ENCODE measurements around the gene CYP27A1. TPM values are rescaled to one million over a fixed set of nuclear protein-coding genes. Genes with fewer than 3 reads are reported as not detected.

The CYP27A1 gene
- total RNA-seq, 1 donor from 2014 or later, result 273 TPM

DNA sequence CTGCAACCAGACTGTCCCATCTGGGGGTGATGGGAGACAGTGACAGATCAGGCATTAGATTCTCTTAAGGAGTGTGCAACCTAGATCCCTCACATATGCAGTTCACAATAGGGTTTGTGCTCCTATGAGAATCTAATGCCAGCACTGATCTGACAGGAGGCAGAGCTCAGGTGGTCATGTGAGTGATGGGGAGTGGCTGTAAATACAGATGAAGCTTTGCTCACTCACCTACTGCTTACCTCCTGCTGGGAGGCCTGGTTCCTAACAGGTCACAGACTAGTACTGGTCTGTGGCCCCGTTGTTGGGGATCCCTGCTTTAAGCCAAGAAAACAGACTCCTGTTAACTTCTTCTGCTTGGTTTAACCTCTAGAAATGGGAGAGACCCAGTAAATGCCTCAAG lies 3.2 kb downstream of the CYP27A1 start:
- H3K27me3 ChIP-seq (ENCODE audit: low read depth), result no peaks in the 10 kb centered on the region
- no peaks in the 10 kb centered on the region for H3K36me3 ChIP-seq
- no peak for TF ChIP-seq CTCF (IDR thresholded peaks at IDR 0.05)
- no peak for DNase-seq
- ATAC-seq, result no peak
- peak overlapping the region; percentile 14 for H3K27ac ChIP-seq
- intact Hi-C loops (cut with DNase I), result no loop called here
- H3K4me3 ChIP-seq, result peak overlapping the region; percentile 75
- H3K4me1 ChIP-seq, result peaks cover 15% of the 10 kb centered on the region
- no peaks in the 10 kb centered on the region for H3K9me3 ChIP-seq

DNA sequence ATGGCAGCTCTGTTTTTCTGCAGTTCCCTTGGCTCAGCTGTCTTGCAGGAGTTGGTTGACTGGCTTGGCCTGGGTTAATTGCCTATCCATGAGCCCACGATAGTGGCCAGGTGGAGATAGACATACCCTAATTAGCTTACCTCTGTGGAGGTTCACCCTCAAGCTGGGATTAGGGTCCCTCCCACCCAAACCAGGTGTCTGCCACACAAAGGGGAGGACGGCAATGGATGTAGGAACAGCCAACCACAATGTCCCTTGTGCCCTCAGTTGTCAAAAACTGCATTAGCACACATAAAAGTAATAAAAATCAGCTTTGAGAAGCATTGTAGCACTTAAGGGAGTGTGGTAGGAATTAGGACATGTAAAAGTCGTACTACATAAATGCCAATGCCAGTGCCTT lies 4.2 kb downstream of the CYP27A1 start:
- intact Hi-C loops (cut with DNase I), result no loop called here
- Histone ChIP-seq H3K9me3 (no peaks in the 10 kb centered on the region), H3K4me3 (peak overlapping the region; percentile 75), H3K27ac (no peak overlapping the region), H3K27me3 (ENCODE audit: low read depth) (no peaks in the 10 kb centered on the region), H3K36me3 (no peaks in the 10 kb centered on the region), H3K4me1 (peaks cover 9% of the 10 kb centered on the region)
- DNase-seq, result no peak
- ATAC-seq, result no peak
- no peak for TF ChIP-seq CTCF (IDR thresholded peaks at IDR 0.05)

DNA sequence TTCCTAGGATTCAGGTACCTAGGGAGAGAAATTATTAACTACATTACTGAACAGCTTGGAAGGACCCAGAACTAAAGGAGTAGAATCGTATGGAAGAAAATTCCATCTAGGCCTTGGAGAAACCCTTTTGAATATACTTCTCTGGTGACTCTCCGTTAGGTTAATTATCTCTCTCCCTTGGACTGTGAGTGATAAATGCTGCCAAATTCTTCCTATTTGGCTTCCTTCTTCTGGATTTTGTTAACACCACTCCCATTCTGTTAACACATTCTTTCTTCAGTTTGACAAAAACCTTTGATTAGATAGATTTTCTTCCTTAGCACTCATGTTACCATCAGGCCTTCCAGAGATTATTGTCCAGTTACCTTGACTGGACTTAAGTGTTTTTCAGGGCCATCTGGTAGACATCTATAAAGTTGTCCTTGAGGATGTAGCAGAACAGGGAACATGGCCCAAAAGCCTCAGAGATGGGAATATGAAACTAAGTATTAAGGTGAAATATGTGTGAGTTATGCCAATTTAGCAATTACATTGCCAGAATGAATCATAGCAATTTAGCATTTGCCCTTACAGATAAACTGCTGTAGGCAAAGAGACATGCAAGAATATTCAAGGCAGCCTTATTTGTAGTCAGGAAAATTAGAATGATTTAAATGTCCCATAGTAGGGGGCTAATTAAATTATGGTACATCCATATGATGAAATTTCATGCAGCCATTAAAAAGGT lies 6.7 kb downstream of the CYP27A1 start:
- Histone ChIP-seq H3K27me3 (ENCODE audit: low read depth) (no peaks in the 10 kb centered on the region), H3K36me3 (no peaks in the 10 kb centered on the region), H3K4me1 (peaks cover 8% of the 10 kb centered on the region), H3K9me3 (no peaks in the 10 kb centered on the region), H3K27ac (no peak overlapping the region), H3K4me3 (no peak overlapping the region)
- DNase-seq (no peak), ATAC-seq (no peak)
- intact Hi-C loops (cut with DNase I), result no loop called here
- TF ChIP-seq CTCF (IDR thresholded peaks at IDR 0.05), result no peak

DNA sequence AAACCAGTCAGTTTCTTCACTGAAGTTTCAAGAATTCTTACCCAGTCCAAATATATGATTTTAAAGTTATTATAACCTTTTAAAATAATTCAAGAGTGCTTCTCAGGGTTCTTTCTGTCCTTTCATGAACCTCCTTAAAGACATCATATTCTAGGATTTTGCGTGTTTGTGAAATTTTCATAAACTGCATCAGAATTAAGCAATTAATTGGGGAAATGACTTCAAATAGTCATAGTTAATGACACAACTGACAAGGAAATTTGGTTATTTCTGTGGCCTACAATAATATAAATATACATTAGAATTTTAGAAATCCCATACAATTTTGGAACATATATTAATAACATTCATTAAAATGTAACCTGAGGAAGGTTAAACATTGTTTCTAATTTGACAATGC lies 10.5 kb downstream of the CYP27A1 start:
- no peak for DNase-seq
- no peaks in the 10 kb centered on the region for H3K9me3 ChIP-seq
- intact Hi-C loops (cut with DNase I), result no loop called here
- H3K4me3 ChIP-seq, result no peak overlapping the region
- H3K27ac ChIP-seq, result no peak overlapping the region
- no peaks in the 10 kb centered on the region for H3K27me3 ChIP-seq (ENCODE audit: low read depth)
- H3K4me1 ChIP-seq, result peaks cover 8% of the 10 kb centered on the region
- no peaks in the 10 kb centered on the region for H3K36me3 ChIP-seq
- ATAC-seq, result no peak
- no peak for TF ChIP-seq CTCF (IDR thresholded peaks at IDR 0.05)

GRCh38 chr2:218796691-218797090 lies 14.7 kb downstream of the CYP27A1 start:
- Histone ChIP-seq H3K4me1 (peaks cover under 1% of the 10 kb centered on the region), H3K27ac (no peak overlapping the region), H3K36me3 (no peaks in the 10 kb centered on the region), H3K9me3 (no peaks in the 10 kb centered on the region), H3K27me3 (ENCODE audit: low read depth) (no peaks in the 10 kb centered on the region), H3K4me3 (no peak overlapping the region)
- TF ChIP-seq CTCF (IDR thresholded peaks at IDR 0.05), result no peak
- DNase-seq (no peak), ATAC-seq (no peak)
- intact Hi-C loops (cut with DNase I), result no loop called here

All from lower lobe of right lung (tissue), 2 donors.